ENCODE measurements around the gene PIM1.

GRCh38 chr6:37201726-37202125, 31.8 kb downstream of the PIM1 start:
- TF ChIP-seq EGR1 (IDR thresholded peaks at IDR 0.05; ENCODE audit: borderline replicate concordance in 1 of 2, low read depth in 2 of 2, low read length in 2 of 2) (no peak), GABPA (IDR thresholded peaks at IDR 0.05; ENCODE audit: low read depth) (no peak), FOXK2 (IDR thresholded peaks at IDR 0.05) (no peak), CTCF (IDR thresholded peaks at IDR 0.05 in 2 of 3, conservative IDR thresholded peaks at IDR 0.05 in 1 of 3; ENCODE audit: control insufficient read depth in 2 of 3, extremely low read depth in 1 of 3, insufficient read depth in 1 of 3, low read depth in 3 of 3, low read length in 3 of 3) (no peak), POLR2AphosphoS5 (IDR thresholded peaks at IDR 0.05; ENCODE audit: low read length) (no peak), CREB1 (IDR thresholded peaks at IDR 0.05; ENCODE audit: low read depth) (no peak), ZSCAN29 (IDR thresholded peaks at IDR 0.05) (no peak), EZH2 (IDR thresholded peaks at IDR 0.05; ENCODE audit: borderline replicate concordance, control insufficient read depth, low read depth, low read length) (no peak), EP300 (IDR thresholded peaks at IDR 0.05; ENCODE audit: borderline replicate concordance in 1 of 2, control insufficient read depth in 1 of 2, low read depth in 2 of 2, low read length in 2 of 2) (no peak), ZNF24 (IDR thresholded peaks at IDR 0.05) (no peak)
- TF ChIP-seq, protein P1, sequence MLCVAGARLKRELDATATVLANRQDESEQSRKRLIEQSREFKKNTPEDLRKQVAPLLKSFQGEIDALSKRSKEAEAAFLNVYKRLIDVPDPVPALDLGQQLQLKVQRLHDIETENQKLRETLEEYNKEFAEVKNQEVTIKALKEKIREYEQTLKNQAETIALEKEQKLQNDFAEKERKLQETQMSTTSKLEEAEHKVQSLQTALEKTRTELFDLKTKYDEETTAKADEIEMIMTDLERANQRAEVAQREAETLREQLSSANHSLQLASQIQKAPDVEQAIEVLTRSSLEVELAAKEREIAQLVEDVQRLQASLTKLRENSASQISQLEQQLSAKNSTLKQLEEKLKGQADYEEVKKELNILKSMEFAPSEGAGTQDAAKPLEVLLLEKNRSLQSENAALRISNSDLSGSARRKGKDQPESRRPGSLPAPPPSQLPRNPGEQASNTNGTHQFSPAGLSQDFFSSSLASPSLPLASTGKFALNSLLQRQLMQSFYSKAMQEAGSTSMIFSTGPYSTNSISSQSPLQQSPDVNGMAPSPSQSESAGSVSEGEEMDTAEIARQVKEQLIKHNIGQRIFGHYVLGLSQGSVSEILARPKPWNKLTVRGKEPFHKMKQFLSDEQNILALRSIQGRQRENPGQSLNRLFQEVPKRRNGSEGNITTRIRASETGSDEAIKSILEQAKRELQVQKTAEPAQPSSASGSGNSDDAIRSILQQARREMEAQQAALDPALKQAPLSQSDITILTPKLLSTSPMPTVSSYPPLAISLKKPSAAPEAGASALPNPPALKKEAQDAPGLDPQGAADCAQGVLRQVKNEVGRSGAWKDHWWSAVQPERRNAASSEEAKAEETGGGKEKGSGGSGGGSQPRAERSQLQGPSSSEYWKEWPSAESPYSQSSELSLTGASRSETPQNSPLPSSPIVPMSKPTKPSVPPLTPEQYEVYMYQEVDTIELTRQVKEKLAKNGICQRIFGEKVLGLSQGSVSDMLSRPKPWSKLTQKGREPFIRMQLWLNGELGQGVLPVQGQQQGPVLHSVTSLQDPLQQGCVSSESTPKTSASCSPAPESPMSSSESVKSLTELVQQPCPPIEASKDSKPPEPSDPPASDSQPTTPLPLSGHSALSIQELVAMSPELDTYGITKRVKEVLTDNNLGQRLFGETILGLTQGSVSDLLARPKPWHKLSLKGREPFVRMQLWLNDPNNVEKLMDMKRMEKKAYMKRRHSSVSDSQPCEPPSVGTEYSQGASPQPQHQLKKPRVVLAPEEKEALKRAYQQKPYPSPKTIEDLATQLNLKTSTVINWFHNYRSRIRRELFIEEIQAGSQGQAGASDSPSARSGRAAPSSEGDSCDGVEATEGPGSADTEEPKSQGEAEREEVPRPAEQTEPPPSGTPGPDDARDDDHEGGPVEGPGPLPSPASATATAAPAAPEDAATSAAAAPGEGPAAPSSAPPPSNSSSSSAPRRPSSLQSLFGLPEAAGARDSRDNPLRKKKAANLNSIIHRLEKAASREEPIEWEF (IDR thresholded peaks at IDR 0.05; ENCODE audit: insufficient replicate concordance, low read depth, low read length), result no peak
- TF ChIP-seq, protein P2, sequence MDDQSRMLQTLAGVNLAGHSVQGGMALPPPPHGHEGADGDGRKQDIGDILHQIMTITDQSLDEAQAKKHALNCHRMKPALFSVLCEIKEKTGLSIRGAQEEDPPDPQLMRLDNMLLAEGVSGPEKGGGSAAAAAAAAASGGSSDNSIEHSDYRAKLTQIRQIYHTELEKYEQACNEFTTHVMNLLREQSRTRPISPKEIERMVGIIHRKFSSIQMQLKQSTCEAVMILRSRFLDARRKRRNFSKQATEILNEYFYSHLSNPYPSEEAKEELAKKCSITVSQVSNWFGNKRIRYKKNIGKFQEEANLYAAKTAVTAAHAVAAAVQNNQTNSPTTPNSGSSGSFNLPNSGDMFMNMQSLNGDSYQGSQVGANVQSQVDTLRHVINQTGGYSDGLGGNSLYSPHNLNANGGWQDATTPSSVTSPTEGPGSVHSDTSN (IDR thresholded peaks at IDR 0.05; ENCODE audit: insufficient replicate concordance, low read depth, low read length), result no peak
